Coronary artery (tissue), 2 donors: Measurements from ENCODE around the gene DAPK3.
"Not testable (repeated sequence)": the region's sequence is repeated elsewhere in the genome, so short reads cannot be mapped to it uniquely, and the experiment has no call there.

Source experiments
- DNase-seq: peaks from one replicate; pipeline ENCODE4 v3.0.0-alpha.2; 2017; ENCODE audit warnings: low spot score
- H3K27ac ChIP-seq, 2 donors: fragments of 200-600 bp; sonication (generic); one replicate each; pipeline ENCODE4 v1.5.1; 2016 to 2019
- H3K4me3 ChIP-seq: fragments of 200-600 bp; sonication (generic); 2 replicates; pipeline ENCODE4 v1.5.1; 2016; ENCODE audit warnings: mild to moderate bottlenecking, moderate library complexity
- TF ChIP-seq, protein P1 (sequence below): fragments of 200-600 bp; sonication (generic); IDR thresholded peaks from one replicate; pipeline ENCODE4 v1.5.1; 2019; ENCODE audit warnings: antibody characterized with exemption

DAPK3 gene

DNA sequence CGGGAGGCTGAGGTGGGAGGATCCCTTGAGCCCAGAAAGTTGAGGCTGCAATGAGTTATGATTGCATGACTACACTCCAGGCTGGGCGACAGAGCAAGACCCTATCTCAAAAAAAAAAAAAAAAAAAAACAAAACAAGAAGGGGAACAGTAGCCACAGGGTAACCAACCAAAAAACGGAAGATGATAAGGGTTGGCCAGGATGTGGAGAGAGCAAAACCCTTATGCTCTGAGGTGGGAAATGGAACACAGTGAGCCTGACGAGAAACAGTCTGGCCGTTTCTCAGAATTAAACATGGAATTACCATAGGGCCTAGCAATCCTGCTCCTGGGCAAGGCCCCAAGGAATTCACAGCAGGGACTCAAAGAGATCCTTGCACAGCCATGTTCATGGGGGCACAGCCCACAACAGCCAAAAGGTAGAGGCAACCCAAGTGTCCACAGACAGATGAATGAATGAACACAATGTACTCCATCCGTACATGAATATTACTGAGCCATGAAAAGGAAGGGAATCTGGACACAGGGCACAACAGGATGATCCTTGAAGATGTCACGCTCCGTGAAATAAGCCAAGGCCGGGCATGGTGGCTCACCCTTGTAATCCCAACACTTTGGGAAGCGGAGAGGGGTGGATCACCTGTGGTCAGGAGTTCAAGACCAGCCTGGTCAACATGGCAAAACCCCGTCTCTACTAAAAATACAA lies 26.7 kb downstream of the DAPK3 start:
- no peak overlapping the region for H3K27ac ChIP-seq

DNA sequence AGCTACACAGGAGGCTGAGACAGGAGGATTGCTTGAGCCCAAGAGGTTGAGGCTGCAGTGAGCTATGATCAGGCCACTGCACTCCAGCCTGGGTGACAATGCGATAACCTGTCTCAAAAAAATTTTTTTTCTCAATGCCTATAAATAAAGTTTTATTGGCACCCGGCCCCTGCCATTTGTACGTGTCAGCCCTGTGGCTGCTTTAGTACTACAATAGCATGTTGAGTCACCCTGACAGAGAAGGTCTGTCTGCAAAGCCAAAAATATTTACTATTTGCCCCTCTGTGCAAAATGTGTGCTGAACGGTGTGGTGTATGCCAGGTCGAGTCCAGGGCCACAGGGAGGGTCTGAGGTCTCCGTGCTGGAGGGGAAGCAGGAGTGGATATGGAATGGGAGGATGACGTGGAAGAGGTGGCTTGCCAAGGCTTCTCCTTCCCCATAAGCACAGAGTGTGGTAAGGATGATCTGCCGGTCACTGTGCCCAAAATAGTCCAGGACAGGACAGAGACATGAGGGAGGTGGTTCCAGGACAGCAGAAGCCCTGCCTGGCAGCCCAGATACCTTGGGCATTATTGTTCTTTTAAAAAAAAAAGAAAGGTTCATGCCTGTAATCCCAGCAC lies 28.0 kb downstream of the DAPK3 start:
- DNase-seq = no peak
- TF ChIP-seq, protein P1, sequence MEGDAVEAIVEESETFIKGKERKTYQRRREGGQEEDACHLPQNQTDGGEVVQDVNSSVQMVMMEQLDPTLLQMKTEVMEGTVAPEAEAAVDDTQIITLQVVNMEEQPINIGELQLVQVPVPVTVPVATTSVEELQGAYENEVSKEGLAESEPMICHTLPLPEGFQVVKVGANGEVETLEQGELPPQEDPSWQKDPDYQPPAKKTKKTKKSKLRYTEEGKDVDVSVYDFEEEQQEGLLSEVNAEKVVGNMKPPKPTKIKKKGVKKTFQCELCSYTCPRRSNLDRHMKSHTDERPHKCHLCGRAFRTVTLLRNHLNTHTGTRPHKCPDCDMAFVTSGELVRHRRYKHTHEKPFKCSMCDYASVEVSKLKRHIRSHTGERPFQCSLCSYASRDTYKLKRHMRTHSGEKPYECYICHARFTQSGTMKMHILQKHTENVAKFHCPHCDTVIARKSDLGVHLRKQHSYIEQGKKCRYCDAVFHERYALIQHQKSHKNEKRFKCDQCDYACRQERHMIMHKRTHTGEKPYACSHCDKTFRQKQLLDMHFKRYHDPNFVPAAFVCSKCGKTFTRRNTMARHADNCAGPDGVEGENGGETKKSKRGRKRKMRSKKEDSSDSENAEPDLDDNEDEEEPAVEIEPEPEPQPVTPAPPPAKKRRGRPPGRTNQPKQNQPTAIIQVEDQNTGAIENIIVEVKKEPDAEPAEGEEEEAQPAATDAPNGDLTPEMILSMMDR = no peak
- Histone ChIP-seq H3K27ac (no peak overlapping the region), H3K4me3 (no peak overlapping the region)

More for the DNA sequence above, 26.7 kb downstream of the DAPK3 start:
- TF ChIP-seq, protein P1 = no peak
- DNase-seq = no peak
- no peak overlapping the region for H3K4me3 ChIP-seq

DNA sequence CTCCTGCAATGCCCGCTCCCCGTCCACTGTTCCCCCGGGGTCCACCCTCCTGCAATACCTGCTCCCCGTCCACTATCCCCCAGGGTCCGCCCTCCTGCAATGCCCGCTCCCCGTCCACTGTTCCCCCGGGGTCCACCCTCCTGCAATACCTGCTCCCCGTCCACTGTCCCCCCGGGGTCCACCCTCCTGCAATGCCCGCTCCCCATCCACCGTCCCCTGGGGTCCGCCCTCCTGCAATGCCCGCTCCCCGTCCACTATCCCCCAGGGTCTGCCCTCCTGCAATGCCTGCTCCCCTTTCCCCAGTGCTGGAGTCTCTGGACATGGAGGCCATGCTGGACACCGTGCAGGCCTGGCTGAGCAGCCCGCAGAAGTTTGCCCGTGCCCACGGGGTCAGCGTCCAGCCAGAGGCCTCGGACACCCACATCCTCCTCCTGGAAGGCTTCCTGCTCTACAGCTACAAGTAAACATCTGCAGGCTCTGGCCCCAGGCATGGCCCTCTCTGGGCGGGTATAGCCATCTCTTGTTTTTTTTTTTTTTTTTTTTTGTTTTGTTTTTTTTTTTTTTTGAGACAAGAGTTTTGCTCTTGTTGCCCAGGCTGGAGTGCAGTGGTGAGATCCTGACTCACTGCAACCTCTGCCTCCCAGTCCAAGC lies 32.5 kb downstream of the DAPK3 start:
- H3K27ac ChIP-seq, H3K4me3 ChIP-seq, DNase-seq: not testable (repeated sequence)

DNA sequence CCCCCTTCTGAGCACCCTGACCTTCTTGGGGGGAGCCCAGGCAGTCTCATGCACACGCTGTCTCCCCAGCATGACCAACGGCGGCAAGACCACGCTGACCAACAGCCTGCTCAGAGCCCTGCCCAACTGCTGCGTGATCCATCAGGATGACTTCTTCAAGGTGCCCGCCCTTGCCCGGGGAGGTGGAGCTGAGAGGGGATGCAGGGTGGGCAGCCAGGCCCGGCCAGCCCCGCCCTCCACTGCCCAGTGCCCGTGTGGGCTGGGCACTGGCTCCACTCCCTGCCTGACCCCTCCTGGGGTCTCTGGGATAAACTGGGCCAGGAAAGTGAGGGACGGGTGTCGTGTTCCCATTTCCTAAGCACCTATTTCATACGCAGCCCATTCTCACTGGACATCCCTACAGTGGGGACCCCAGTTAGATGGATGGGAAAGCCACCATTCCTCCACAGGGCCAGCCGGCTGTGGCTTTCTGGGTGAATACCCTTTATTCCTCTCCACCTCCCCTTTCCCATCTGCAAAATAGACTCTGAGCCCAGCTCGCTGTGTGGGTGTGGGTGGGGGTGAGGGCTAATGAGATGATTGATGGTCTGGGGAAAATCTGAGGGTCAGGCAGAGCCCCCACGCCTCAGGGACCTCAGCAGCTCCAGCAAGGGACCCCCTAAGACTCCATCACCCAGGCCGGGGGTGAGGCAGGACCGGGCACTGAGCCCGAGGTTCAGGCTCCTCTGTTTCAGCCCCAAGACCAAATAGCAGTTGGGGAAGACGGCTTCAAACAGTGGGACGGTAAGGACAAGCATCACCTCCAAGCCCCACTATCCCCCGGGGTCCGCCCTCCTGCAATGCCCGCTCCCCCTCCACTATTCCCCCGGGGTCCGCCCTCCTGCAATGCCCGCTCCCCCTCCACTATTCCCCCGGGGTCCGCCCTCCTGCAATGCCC lies 34.1 kb downstream of the DAPK3 start:
- TF ChIP-seq, protein P1 = no peak
- no peak for DNase-seq
- Histone ChIP-seq H3K27ac (no peak overlapping the region), H3K4me3 (no peak overlapping the region)

DNA sequence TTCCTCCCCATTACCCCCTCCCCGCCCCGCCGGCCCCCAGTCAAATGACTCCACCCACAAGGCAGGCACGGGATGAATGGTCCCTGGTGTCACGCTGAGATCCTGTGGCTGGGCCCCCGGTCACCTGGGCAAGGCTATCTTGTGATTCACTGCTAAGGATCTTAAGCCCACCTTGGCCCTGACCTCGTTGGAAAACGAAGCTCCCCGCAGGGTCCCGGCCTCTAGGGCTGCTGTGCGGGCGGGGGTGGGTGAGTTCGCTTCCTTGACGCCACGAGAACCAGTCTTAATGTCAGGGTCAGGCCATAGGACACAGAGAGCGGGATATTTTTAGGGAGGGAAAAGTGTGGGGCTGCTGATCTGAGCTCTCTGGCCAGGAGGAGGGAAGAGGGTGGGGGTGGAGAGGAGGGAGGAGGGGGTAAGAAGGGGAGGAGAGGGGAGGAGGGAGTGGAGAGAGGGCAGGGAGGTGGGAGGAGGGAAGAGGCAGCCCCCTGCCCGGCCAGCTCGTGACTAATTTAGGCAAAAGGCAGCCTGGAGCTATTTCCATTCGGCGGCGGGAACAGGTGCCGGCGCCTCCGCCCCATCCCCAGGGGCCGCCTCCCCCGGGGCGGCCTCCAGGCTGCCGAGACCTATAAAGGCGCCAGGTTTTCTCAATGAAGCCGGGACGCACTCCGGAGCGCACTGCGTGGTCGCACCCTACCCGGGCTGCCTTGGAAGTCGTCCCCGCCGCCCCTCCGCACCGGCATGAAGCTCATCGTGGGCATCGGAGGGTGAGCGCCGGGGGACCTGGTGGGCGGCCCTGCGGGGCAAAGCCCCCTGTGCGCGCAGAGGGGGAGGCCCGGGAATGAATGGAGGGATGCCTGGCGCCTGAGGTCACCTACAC lies 37.7 kb downstream of the DAPK3 start, which contains the start of gene NMRK2:
Gene NMRK2 (plus strand): TSS at position 139 of the 880 bp plus-strand sequence. CDS start 603 bp downstream, at position 742.
- DNase-seq = no peak
- peak within 1 kb of the TSS; percentile 46 for H3K4me3 ChIP-seq
- TF ChIP-seq, protein P1 = no peak
- H3K27ac ChIP-seq = no peak within 1 kb of the TSS

DNA sequence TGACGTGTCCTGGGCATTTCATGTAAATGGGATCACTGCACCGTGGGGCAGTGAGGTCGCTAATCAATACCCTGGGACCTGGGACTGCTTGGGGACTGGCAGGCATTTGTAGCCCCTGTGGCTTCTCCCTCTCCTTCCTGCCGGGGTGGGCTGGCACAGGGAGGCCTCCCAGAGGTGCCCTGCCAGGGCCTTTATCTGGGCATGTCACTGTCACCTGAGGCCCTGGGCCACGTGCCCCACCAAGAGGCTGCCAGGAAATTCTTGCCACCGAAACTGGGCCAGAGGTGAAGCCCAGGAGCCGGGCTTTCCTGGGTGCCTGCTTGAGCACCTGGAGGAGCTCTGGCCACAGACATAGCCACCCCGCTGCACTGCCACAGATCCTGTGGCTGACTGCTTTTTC lies 39.9 kb downstream of the DAPK3 start:
- no peak for DNase-seq
- TF ChIP-seq, protein P1 = no peak
- Histone ChIP-seq H3K27ac (no peak overlapping the region), H3K4me3 (no peak overlapping the region)
